Smooth muscle cell (in vitro differentiated cells): Measurements from ENCODE around the gene NUB1. TPM values are rescaled to one million over a fixed set of nuclear protein-coding genes. Genes with fewer than 3 reads are reported as not detected.

Source experiments
- DNase-seq: peaks from one replicate; lab custom pipeline; 2025; ENCODE audit not compliant: unreplicated experiment; lab: John Stamatoyannopoulos, UW
- H2AFZ ChIP-seq: fragments of 200-600 bp; sonication (generic); 2 replicates; pipeline ENCODE4 v1.6.0; 2016; ENCODE audit warnings: antibody characterized with exemption, low read depth, mild to moderate bottlenecking
- H3F3A ChIP-seq: fragments of 200-600 bp; sonication (generic); 2 replicates; pipeline ENCODE4 v1.6.0; 2017; ENCODE audit warnings: antibody characterized with exemption, low read depth
- H3K27ac ChIP-seq: fragments of 200-600 bp; sonication (generic); 2 replicates; pipeline ENCODE4 v1.5.1; 2016; ENCODE audit warnings: low read depth, mild to moderate bottlenecking
- H3K27me3 ChIP-seq: fragments of 200-600 bp; sonication (generic); 2 replicates; pipeline ENCODE4 v1.6.1; 2016; ENCODE audit warnings: low read depth, mild to moderate bottlenecking
- H3K36me3 ChIP-seq: fragments of 200-600 bp; sonication (generic); 2 replicates; pipeline ENCODE4 v1.5.1; 2016; ENCODE audit warnings: low read depth
- H3K4me1 ChIP-seq: fragments of 200-600 bp; sonication (generic); 2 replicates; pipeline ENCODE4 v1.5.1; 2016; ENCODE audit warnings: low read depth
- H3K4me2 ChIP-seq: fragments of 200-600 bp; sonication (generic); 2 replicates; pipeline ENCODE4 v1.6.0; 2016; ENCODE audit warnings: mild to moderate bottlenecking
- H3K4me3 ChIP-seq: fragments of 200-600 bp; sonication (generic); 2 replicates; pipeline ENCODE4 v1.5.1; 2016; ENCODE audit warnings: mild to moderate bottlenecking
- H3K79me2 ChIP-seq: fragments of 200-600 bp; sonication (generic); 2 replicates; pipeline ENCODE4 v1.6.0; 2016; ENCODE audit warnings: low read depth, mild to moderate bottlenecking
- H3K9ac ChIP-seq: fragments of 200-600 bp; sonication (generic); 2 replicates; pipeline ENCODE4 v1.6.0; 2016; ENCODE audit warnings: low read depth
- H3K9me3 ChIP-seq: fragments of 200-600 bp; sonication (generic); replicated peaks from 2 replicates; pipeline ENCODE4 v1.5.1; 2016; ENCODE audit warnings: low read depth
- H4K20me1 ChIP-seq: fragments of 200-600 bp; sonication (generic); 2 replicates; pipeline ENCODE4 v1.6.0; 2016; ENCODE audit warnings: low read depth
- WGBS: methylation state at CpG from one replicate; pipeline ENCODE4 v1.1.7; 2016; ENCODE audit warnings: low lambda C conversion rate; 5-methylcytosine and 5-hydroxymethylcytosine counted together
- polyA plus RNA-seq: library from polyadenylated mRNA; unstranded; fragments of >200 nt; fragmentation: Nextera tagmentation; extraction: Ambion mirVana; gene quantifications from 2 replicates; pipeline ENCODE4 v1.2.1, GENCODE V29; 2016
- total RNA-seq: library from RNA; depleted of rRNA; stranded (reverse); fragments of >200 nt; gene quantifications from 2 replicates; pipeline ENCODE4 v1.2.3, GENCODE V29; 2014
- TF ChIP-seq, protein P1 (sequence below): fragments of 200-600 bp; sonication (generic); IDR thresholded peaks from 2 replicates; pipeline ENCODE4 v1.5.1; 2017; ENCODE audit warnings: borderline replicate concordance, mild to moderate bottlenecking, antibody characterized with exemption; ENCODE audit not compliant: insufficient read depth, poor library complexity, severe bottlenecking

NUB1 gene
- total and polyA plus RNA-seq, 2 experiments from 2014 or later, result 28.5 to 36.9 TPM

DNA sequence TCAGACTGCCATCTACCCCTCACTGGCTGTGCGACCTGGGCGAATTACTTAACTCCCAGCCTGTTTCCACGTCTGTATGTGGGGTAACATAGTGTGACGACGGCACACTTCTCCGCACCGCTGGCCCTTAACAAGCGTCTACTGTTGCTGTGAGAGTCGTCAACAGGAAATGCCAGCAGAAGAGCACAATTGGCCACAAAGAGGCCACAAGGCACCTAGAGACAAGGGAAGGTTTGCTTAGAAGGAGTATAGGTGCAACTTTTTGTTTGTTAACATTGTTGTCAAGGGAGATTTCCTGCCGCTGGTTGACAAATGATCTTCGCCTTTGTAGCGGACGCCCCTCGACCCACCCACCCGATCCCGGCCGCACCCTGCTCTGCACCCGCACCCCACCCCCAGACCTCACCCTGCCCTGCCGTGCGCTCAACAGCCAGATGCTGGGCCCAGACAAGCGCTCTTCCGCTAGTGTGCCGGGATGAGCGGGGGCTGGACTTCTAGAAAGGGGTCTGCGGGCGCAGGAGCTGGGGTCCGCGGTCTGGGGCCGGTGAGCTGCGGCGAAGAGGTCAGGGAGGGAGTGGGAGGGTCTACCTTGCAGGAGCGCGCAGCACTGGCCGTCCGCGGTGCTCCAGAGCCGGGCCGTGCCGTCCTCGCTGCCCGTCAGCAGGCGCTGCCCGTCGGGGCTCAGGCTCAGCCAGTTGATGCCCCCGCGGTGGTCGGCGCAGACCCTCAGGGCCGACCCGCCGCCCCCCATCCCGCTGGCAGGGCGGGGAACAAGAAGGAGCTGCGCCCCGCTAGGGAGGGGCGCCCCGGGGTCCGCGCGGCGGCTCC lies 67.4 kb downstream of the NUB1 start:
- Histone ChIP-seq H3K4me1 (no peaks in the 10 kb centered on the region), H3K36me3 (no peaks in the 10 kb centered on the region), H3K9ac (no peak overlapping the region), H4K20me1 (no peaks in the 10 kb centered on the region), H3K79me2 (no peaks in the 10 kb centered on the region), H3K27me3 (peaks cover 36% of the 10 kb centered on the region), H3F3A (no peaks in the 10 kb centered on the region), H3K4me3 (peak overlapping the region; percentile 73), H3K27ac (no peak overlapping the region), H3K9me3 (no peaks in the 10 kb centered on the region), H3K4me2 (peak overlapping the region; percentile 96), H2AFZ (peak overlapping the region; percentile 81)
- 9% methylated on average over 39 of the region's 61 CpGs for WGBS
- TF ChIP-seq, protein P1, sequence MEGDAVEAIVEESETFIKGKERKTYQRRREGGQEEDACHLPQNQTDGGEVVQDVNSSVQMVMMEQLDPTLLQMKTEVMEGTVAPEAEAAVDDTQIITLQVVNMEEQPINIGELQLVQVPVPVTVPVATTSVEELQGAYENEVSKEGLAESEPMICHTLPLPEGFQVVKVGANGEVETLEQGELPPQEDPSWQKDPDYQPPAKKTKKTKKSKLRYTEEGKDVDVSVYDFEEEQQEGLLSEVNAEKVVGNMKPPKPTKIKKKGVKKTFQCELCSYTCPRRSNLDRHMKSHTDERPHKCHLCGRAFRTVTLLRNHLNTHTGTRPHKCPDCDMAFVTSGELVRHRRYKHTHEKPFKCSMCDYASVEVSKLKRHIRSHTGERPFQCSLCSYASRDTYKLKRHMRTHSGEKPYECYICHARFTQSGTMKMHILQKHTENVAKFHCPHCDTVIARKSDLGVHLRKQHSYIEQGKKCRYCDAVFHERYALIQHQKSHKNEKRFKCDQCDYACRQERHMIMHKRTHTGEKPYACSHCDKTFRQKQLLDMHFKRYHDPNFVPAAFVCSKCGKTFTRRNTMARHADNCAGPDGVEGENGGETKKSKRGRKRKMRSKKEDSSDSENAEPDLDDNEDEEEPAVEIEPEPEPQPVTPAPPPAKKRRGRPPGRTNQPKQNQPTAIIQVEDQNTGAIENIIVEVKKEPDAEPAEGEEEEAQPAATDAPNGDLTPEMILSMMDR, result no peak
- DNase-seq, result no peak

DNA sequence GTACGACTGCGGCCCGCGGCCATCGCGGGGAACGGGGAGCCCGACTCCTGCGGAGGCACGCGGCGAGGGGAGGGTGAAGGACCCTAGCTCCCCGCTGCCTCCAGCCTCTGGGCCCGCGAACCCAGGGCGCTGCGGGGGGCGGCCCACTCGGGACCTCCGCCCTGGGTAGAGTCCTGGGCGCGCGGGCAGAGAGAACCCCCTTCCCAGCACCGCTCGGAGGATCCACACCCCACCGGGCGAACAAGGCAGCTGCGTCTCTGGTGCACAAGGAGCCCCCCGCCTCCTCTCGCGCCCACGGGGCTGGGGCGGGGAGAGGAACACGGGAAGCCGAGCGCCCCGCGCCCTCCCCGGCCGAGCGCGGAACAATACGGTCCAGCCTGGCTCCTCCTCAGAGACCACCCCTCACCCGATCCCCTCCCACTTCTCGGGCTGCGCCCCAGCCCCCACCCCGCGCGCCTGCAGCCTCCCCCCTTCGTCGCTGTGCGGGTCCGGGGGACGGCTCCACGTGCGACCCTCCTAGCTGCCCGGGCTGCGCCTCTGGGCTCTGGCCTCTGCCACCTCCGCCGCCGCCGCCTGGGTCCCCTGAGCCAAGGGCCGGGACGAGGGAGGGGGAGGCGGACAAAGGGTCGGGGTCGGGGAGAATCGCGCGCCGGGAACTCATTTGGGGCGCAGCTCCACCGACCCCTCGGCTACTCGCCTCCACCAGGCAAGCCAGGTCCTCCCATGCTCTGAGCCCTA lies 68.2 kb downstream of the NUB1 start, which contains the start of gene WDR86:
WDR86 (minus strand) TSS at position 372 of the 738 bp plus-strand sequence. CDS start 449 bp downstream, outside the sequence.
- Histone ChIP-seq H3K4me1 (no peaks in the 10 kb centered on the region), H3K9ac (peak within 1 kb of the TSS; percentile 66), H3K27me3 (peaks cover 36% of the 10 kb centered on the region), H3K79me2 (no peaks in the 10 kb centered on the region), H3K36me3 (no peaks in the 10 kb centered on the region), H4K20me1 (no peaks in the 10 kb centered on the region), H3K27ac (no peak within 1 kb of the TSS), H3K9me3 (no peaks in the 10 kb centered on the region), H2AFZ (peak within 1 kb of the TSS; percentile 81), H3K4me2 (peak within 1 kb of the TSS; percentile 96), H3F3A (no peaks in the 10 kb centered on the region), H3K4me3 (peak within 1 kb of the TSS; percentile 73)
- TF ChIP-seq, protein P1, result no peak
- 2% methylated on average over 35 of the region's 75 CpGs for WGBS
- DNase-seq, result no peak

DNA sequence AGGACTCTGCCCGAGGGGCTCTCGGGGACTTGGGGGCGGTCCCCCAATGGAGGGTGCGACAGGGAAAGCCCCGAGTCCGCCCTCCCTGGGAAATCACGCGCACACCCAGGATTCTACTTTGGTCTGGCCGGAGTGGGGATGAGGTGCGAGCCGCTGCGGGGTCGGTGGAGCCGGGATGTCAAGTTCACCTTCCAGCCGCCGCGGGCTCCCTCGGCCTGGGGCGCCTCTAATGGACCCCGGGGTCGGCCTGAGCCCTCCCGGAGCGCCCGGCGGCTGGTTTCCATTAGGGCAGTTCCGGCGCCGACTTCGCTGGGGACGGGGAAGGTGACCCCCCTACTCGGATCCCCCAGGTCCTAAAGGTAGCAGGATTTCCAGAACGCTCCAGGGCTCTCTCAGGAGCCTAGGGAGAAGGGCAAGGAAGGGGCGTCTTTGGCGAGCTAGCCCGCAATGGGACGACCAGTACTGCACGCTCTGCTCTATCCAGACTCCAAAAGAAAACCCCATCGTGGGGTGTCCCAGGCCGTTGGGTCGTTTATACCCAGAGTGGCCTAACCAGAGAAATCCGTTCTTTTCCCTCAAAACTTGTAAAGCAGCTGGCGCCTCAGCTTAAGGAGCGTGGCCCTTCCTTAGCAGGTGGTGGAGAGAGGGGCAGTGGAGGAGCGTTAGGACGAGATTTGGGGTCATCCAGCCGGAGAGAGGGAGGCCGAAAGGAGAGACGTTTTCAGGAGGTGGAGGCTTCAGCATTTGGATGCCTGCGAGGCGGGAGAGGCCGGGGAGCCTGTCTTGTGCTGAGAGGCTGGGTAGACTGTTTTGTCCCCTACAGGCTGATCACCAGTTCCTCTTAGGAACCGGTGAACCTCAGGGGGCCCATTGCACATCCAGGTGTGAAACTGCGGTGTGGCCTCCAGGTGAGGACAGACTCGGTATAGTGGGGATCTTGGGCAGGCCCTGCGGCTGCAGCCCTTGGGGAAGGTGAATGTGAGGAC lies 69.1 kb downstream of the NUB1 start:
- Histone ChIP-seq H2AFZ (peak overlapping the region; percentile 81), H3K27me3 (peaks cover 36% of the 10 kb centered on the region), H4K20me1 (no peaks in the 10 kb centered on the region), H3K9ac (peak overlapping the region; percentile 66), H3K36me3 (no peaks in the 10 kb centered on the region), H3K9me3 (no peaks in the 10 kb centered on the region), H3K79me2 (no peaks in the 10 kb centered on the region), H3K4me1 (no peaks in the 10 kb centered on the region), H3K27ac (no peak overlapping the region), H3K4me2 (peak overlapping the region; percentile 96), H3F3A (no peaks in the 10 kb centered on the region), H3K4me3 (peak overlapping the region; percentile 73)
- no peak for DNase-seq
- TF ChIP-seq, protein P1, result no peak
- 20% methylated on average over 55 of the region's 55 CpGs for WGBS
